PC-9 (cell line): ENCODE results near the gene MED16. TPM values are rescaled to one million over a fixed set of nuclear protein-coding genes. Genes with fewer than 3 reads are reported as not detected.
"Not testable (repeated sequence)": the region's sequence is repeated elsewhere in the genome, so short reads cannot be mapped to it uniquely, and the experiment has no call there.

Experiments used
- BruUV-seq: library from RNA; stranded (reverse); fragments of 400-500 nt; replicated peaks from 2 replicates; lab custom pipeline; 2021; lab: Mats Ljungman, UMichigan
- CTCF ChIA-PET: fragments of 300-600 bp; sonication (Branson Sonifier 250); formaldehyde crosslinking; loops from one replicate; lab custom pipeline; 2022; ENCODE audit warnings: antibody characterized with exemption; lab: Charles Lee
- POLR2A ChIA-PET: fragments of 300-600 bp; sonication (Branson Sonifier 250); formaldehyde crosslinking; loops from one replicate; lab custom pipeline; 2022; ENCODE audit warnings: antibody characterized with exemption; ENCODE audit not compliant: unreplicated experiment; lab: Charles Lee
- DNase-seq, 2 experiments: peaks; one replicate each; pipeline versions ENCODE4 v3.0.0 to v3.0.0-alpha.2; 2015 to 2022; ENCODE audit warnings: mixed read lengths in 1 of 2
- H2AFZ ChIP-seq: fragments of 200-600 bp; sonication (generic); 2 replicates; pipeline ENCODE4 v1.8.1; 2017; ENCODE audit warnings: antibody characterized with exemption
- H3F3A ChIP-seq: fragments of 200-600 bp; sonication (generic); 2 replicates; pipeline ENCODE4 v1.8.1; 2017; ENCODE audit warnings: antibody characterized with exemption, mild to moderate bottlenecking, low read depth; ENCODE audit not compliant: insufficient read depth
- H3K27ac ChIP-seq: fragments of 200-600 bp; sonication (generic); 2 replicates; pipeline ENCODE4 v1.6.1; 2016; ENCODE audit warnings: mixed run types
- H3K27me3 ChIP-seq: fragments of 200-600 bp; sonication (generic); 2 replicates; pipeline ENCODE4 v1.6.1; 2016; ENCODE audit warnings: low read depth, mixed run types; ENCODE audit not compliant: insufficient read depth
- H3K36me3 ChIP-seq: fragments of 200-600 bp; sonication (generic); 2 replicates; pipeline ENCODE4 v1.6.1; 2016; ENCODE audit warnings: low read depth, mixed run types
- H3K4me1 ChIP-seq: fragments of 200-600 bp; sonication (generic); replicated peaks from 2 replicates; pipeline ENCODE4 v1.6.1; 2016; ENCODE audit warnings: mixed run types; ENCODE audit not compliant: insufficient read depth
- H3K4me2 ChIP-seq: fragments of 200-600 bp; sonication (generic); 2 replicates; pipeline ENCODE4 v1.6.1; 2017; ENCODE audit warnings: mixed run types
- H3K4me3 ChIP-seq: fragments of 200-600 bp; sonication (generic); 2 replicates; pipeline ENCODE4 v1.6.1; 2016; ENCODE audit warnings: mixed run types
- H3K79me2 ChIP-seq: fragments of 200-600 bp; sonication (generic); 2 replicates; pipeline ENCODE4 v1.6.1; 2017; ENCODE audit warnings: low read depth, mixed run types
- H3K9me2 ChIP-seq: fragments of 200-600 bp; sonication (generic); 2 replicates; pipeline ENCODE4 v1.8.1; 2017; ENCODE audit warnings: mild to moderate bottlenecking; ENCODE audit not compliant: insufficient read depth
- H3K9me3 ChIP-seq: fragments of 200-600 bp; sonication (generic); 2 replicates; pipeline ENCODE4 v1.8.1; 2016; ENCODE audit warnings: low read depth; ENCODE audit not compliant: insufficient read depth
- H4K20me1 ChIP-seq: fragments of 200-600 bp; sonication (generic); 2 replicates; pipeline ENCODE4 v1.8.1; 2017; ENCODE audit not compliant: insufficient read depth
- CTCF ChIP-seq: fragments of 200-600 bp; sonication (generic); conservative IDR thresholded peaks from 2 replicates; pipeline ENCODE4 v1.6.1; 2017; ENCODE audit warnings: mixed run types, antibody characterized with exemption, mild to moderate bottlenecking, moderate library complexity
- EZH2 ChIP-seq: fragments of 200-600 bp; sonication (generic); IDR thresholded peaks from 2 replicates; pipeline ENCODE4 v1.8.0; 2017; ENCODE audit warnings: antibody characterized with exemption, low read depth
- intact Hi-C: fragments of 100-400 bp; cut with micrococcal nuclease; formaldehyde crosslinking; loops from one replicate; pipeline ENCODE4 v1.10.0; 2022; ENCODE audit not compliant: unreplicated experiment
- total RNA-seq: library from RNA; stranded (reverse); gene quantifications from 2 replicates; pipeline ENCODE4 v1.2.3, GENCODE V29; 2021

The MED16 gene
- total RNA-seq, 1 experiment from 2014 or later, result 54.7 TPM

GRCh38 chr19:850221-850978, 42.6 kb downstream of the MED16 start:
- CTCF ChIA-PET, result interaction anchor here (0.5 kb wide), 1 partner anchor 55 kb away, joined by 3 read pairs; no protein-coding TSS in a partner anchor
- Histone ChIP-seq H3F3A (peaks cover 26% of the 10 kb centered on the region; the same call in 1 of the 2 replicates), H3K4me3 (no peak overlapping the region), H3K9me2 (no peaks in the 10 kb centered on the region), H3K9me3 (no peaks in the 10 kb centered on the region), H3K4me1 (peaks cover 5% of the 10 kb centered on the region; the same call in 1 of the 2 replicates), H3K27ac (no peak overlapping the region), H3K79me2 (no peaks in the 10 kb centered on the region), H3K36me3 (no peaks in the 10 kb centered on the region), H3K4me2 (peak overlapping the region; percentile 40), H3K27me3 (peaks cover 36% of the 10 kb centered on the region), H2AFZ (no peak overlapping the region), H4K20me1 (no peaks in the 10 kb centered on the region; the same call in 1 of the 2 replicates)
- intact Hi-C loops, result loop anchor here (10.0 kb wide), 1 partner anchor 134 kb away; the partner anchor contains the start of gene WDR18
- DNase-seq, result peak; percentile 53 to 67
- BruUV-seq, result no TSS peak
- POLR2A ChIA-PET, result interaction anchor here (0.8 kb wide), 1 partner anchor 67 kb away, joined by 4 read pairs; no protein-coding TSS in a partner anchor
- no peak for TF ChIP-seq CTCF
- TF ChIP-seq EZH2, result no peak

GRCh38 chr19:849195-849594, 43.8 kb downstream of the MED16 start:
- H3K36me3 ChIP-seq, H3K79me2 ChIP-seq, BruUV-seq, CTCF ChIA-PET, H3K9me2 ChIP-seq, H3K4me1 ChIP-seq, H3K4me3 ChIP-seq, H3K4me2 ChIP-seq, H2AFZ ChIP-seq, intact Hi-C loops, POLR2A ChIA-PET, DNase-seq, H3K27ac ChIP-seq, H3K9me3 ChIP-seq, H4K20me1 ChIP-seq: not testable (repeated sequence)
- Histone ChIP-seq H3F3A (peaks cover 31% of the 10 kb centered on the region; the same call in 1 of the 2 replicates), H3K27me3 (peaks cover 46% of the 10 kb centered on the region)

- POLR2A ChIA-PET, result no interaction called here
- CTCF ChIA-PET, result interaction anchor here (0.6 kb wide), 1 partner anchor 10 kb away, joined by 3 read pairs; no protein-coding TSS in a partner anchor
- peaks cover 31% of the 10 kb centered on the region; the same call in 1 of the 2 replicates for H3F3A ChIP-seq
- intact Hi-C loops, result no loop called here
- H3K27me3 ChIP-seq, result peaks cover 50% of the 10 kb centered on the region
- no peaks in the 10 kb centered on the region for H3K79me2 ChIP-seq
- no peaks in the 10 kb centered on the region for H3K36me3 ChIP-seq
- no peak for DNase-seq
- no peaks in the 10 kb centered on the region for H3K9me2 ChIP-seq
- TF ChIP-seq EZH2 (no peak), CTCF (no peak)
- H3K4me3 ChIP-seq, result no peak overlapping the region
- H4K20me1 ChIP-seq, result no peaks in the 10 kb centered on the region; the same call in 1 of the 2 replicates
- no peak overlapping the region for H3K27ac ChIP-seq
- no peak overlapping the region for H2AFZ ChIP-seq
- H3K9me3 ChIP-seq, result no peaks in the 10 kb centered on the region
- no peak overlapping the region for H3K4me2 ChIP-seq
- no TSS peak for BruUV-seq
- peaks cover 5% of the 10 kb centered on the region for H3K4me1 ChIP-seq
Observed at GRCh38 chr19:848386-848921, 44.5 kb downstream of the MED16 start.
